ENCODE measurements around the gene DSE. TPM values are rescaled to one million over a fixed set of nuclear protein-coding genes. Genes with fewer than 3 reads are reported as not detected.

The DSE gene
- total RNA-seq, 1 experiment from 2014 or later = 5.4 TPM

- intact Hi-C loops (cut with micrococcal nuclease; ENCODE audit: unreplicated experiment) = no loop called here
Observed at GRCh38 chr6:116485559-116486184, 114.9 kb downstream of the DSE start.

More at GRCh38 chr6:116485559-116486184, 114.9 kb downstream of the DSE start:
- H3K27ac ChIP-seq (ENCODE audit: low read length) = no peak overlapping the region
- H3K4me1 ChIP-seq (ENCODE audit: control insufficient read depth, insufficient read depth, low read length) = no peaks in the 10 kb centered on the region
- no peaks in the 10 kb centered on the region for H3K36me3 ChIP-seq (ENCODE audit: control insufficient read depth, insufficient read depth, low read length)
- TF ChIP-seq SIN3A (IDR thresholded peaks at IDR 0.05; ENCODE audit: borderline replicate concordance, insufficient read depth, low read depth, low read length) (no peak), POLR2AphosphoS5 (IDR thresholded peaks at IDR 0.05; ENCODE audit: low read depth, low read length) (no peak), CTCF (IDR thresholded peaks at IDR 0.05) (no peak), TCF7L2 (IDR thresholded peaks at IDR 0.05; ENCODE audit: low read depth, low read length) (no peak), REST (IDR thresholded peaks at IDR 0.05; ENCODE audit: insufficient read depth in 1 of 2, low read depth in 2 of 2, low read length in 1 of 2) (no peak)
- ChIA-PET CTCF (no interaction called here), POLR2A (no interaction called here)
- DNase-seq (ENCODE audit: low read depth, low spot score) = no peak
- no TSS peak for BruUV-seq (replicated peaks)
- H3K4me3 ChIP-seq (ENCODE audit: low read depth in 2 of 2, low read length in 2 of 2) = no peak overlapping the region
- in situ Hi-C loops (cut with HindIII; ENCODE audit: low pct_unique_long_range_greater_than_20kb, low sequenced_read_pairs) = no loop called here
- no peaks in the 10 kb centered on the region for H3K9me3 ChIP-seq (ENCODE audit: control insufficient read depth, insufficient read depth, low read depth, low read length)
- H3K27me3 ChIP-seq (ENCODE audit: control insufficient read depth, insufficient read depth, low read length) = peaks cover 7% of the 10 kb centered on the region
- ATAC-seq = no peak

Measured in Panc1 (cell line).